Tibial artery (tissue), 4 donors: Measurements from ENCODE around the gene VPS26C.
A peak's percentile ranks its signal among the peaks of the same experiment; 100 is the strongest.
"Not testable (repeated sequence)": the region's sequence is repeated elsewhere in the genome, so short reads cannot be mapped to it uniquely, and the experiment has no call there.

Experiments used
- DNase-seq, 2 donors: peaks; one replicate each; pipeline ENCODE4 v3.0.0-alpha.2; 2019
- H3K27ac ChIP-seq, 2 donors: fragments of 200-600 bp; sonication (generic) in 1 of 2; 1 replicate in 1 of 2; 2 replicates in 1 of 2; pipeline ENCODE4 v1.5.1; 2018 to 2019; ENCODE audit warnings: mild to moderate bottlenecking in 1 of 2
- H3K27me3 ChIP-seq, 2 donors: fragments of 200-600 bp; sonication (generic) in 1 of 2; one replicate each; pipeline versions ENCODE4 v1.5.1 to v1.6.0; 2016 to 2019
- H3K36me3 ChIP-seq, 3 donors: fragments of 200-600 bp; sonication (generic) in 2 of 3; one replicate each; pipeline ENCODE4 v1.5.1; 2016 to 2019; ENCODE audit warnings: mild to moderate bottlenecking in 2 of 3
- H3K4me1 ChIP-seq, 4 donors: fragments of 200-600 bp; sonication (generic) in 2 of 4; 1 replicate in 3 of 4; 2 replicates in 1 of 4; pipeline ENCODE4 v1.5.1; 2016 to 2019
- H3K4me3 ChIP-seq, 2 donors: fragments of 200-600 bp; sonication (generic) in 1 of 2; 1 replicate in 1 of 2; 2 replicates in 1 of 2; pipeline ENCODE4 v1.5.1; 2018 to 2019; ENCODE audit warnings: mild to moderate bottlenecking in 2 of 2
- H3K9me3 ChIP-seq, 3 donors: fragments of 200-600 bp; sonication (generic) in 1 of 3; one replicate each; pipeline ENCODE4 v1.5.1; 2016 to 2019
- CTCF ChIP-seq, 2 experiments: fragments of 200-600 bp in 1 of 2; fragments of 450-650 bp in 1 of 2; IDR thresholded peaks; one replicate each; pipeline ENCODE4 v1.5.1; 2017 to 2019; ENCODE audit warnings: antibody characterized with exemption in 2 of 2, mild to moderate bottlenecking in 1 of 2, moderate library complexity in 1 of 2
- intact Hi-C: fragments of 100-400 bp; cut with DNase I; formaldehyde crosslinking; loops from one replicate; pipeline ENCODE4 v1.15.0; 2023; ENCODE audit warnings: low total_unique reads

The VPS26C gene

DNA sequence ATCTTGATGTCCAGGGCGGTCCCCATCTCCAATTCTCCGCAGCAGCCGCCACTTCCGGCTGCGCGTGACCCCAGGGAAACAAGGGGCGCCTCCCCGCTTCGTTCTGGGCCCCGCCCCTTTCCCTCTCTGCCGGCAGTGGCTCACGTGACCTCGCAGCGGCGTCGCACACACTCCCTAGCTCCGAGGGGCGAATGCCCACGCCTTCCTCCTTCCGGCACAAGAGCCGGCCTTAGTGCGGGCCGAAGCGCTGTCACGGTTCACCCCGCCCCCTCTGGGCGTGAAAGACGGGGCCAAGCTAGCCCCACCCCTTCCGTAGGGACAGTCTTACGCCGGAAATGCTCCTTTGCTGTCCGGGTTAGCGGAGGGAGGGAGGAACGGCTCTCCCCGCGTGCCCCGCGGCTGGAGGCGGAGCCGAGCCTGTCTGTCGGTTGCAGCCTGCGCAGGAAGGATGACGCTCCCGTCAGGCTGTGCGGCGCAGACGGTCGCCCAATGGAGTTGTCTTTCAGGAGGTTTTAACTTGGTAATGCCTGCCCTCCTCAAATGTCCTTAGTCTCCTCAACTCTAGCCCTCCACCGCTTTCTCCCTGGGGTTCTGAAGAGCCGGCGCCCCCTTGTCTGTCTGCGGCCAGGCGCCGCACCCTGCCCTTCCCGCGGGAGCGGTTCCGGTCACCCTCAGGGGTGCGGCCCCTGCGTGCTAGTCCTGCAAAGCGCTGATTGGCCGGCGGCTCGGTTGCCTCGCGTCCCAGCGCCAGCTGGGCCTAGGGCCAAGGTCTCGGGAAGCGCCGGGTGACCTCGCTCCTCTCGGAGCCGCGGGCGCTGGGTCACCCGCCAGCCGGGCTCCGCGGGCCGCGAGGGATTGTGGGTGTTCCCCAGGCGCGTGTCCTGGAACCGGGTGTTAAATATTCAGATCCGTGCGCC lies at the start of gene VPS26C:
Gene VPS26C (minus strand): TSS at position 66 of the 917 bp plus-strand sequence. CDS start 40 bp downstream, at position 26.
- Histone ChIP-seq H3K4me3 (peak within 1 kb of the TSS; percentile 83 to 99), H3K4me1 (peaks cover 0 to 30% (median 17%) of the 10 kb centered on the region in 4 donors), H3K36me3 (no peaks in the 10 kb centered on the region), H3K27ac (peak within 1 kb of the TSS; percentile 95 to 98), H3K27me3 (no peaks in the 10 kb centered on the region), H3K9me3 (no peaks in the 10 kb centered on the region)
- intact Hi-C loops = loop anchor here (2.0 to 10.0 kb wide), 3 partner anchors 67 to 195 kb away; partner anchors contain the start of genes DYRK1A, PIGP and TTC3
- peak in 1 of 2 experiments; percentile 3 for TF ChIP-seq CTCF (IDR thresholded peaks at IDR 0.05)
- DNase-seq = peak; percentile 98 to 100

- DNase-seq, H3K36me3 ChIP-seq, H3K4me1 ChIP-seq, H3K27me3 ChIP-seq, H3K27ac ChIP-seq, intact Hi-C loops, H3K4me3 ChIP-seq: not testable (repeated sequence)
- peaks cover 0 to 17% (median 17%) of the 10 kb centered on the region in 3 donors for H3K9me3 ChIP-seq
Measured at GRCh38 chr21:37316072-37316471, 48.9 kb upstream of the VPS26C start.

- H3K4me3 ChIP-seq = no peak overlapping the region
- DNase-seq = no peak
- H3K4me1 ChIP-seq = no peaks in the 10 kb centered on the region
- H3K36me3 ChIP-seq = no peaks in the 10 kb centered on the region
- H3K27ac ChIP-seq = no peak overlapping the region
- no peaks in the 10 kb centered on the region for H3K9me3 ChIP-seq
- intact Hi-C loops = no loop called here
- no peaks in the 10 kb centered on the region for H3K27me3 ChIP-seq
- TF ChIP-seq CTCF (IDR thresholded peaks at IDR 0.05) = no peak
Measured at GRCh38 chr21:37300114-37300751, 33.1 kb upstream of the VPS26C start.

- intact Hi-C loops = no loop called here
- peaks cover 0 to 6% (median 0%) of the 10 kb centered on the region in 4 donors for H3K4me1 ChIP-seq
- H3K4me3 ChIP-seq = no peak overlapping the region
- no peaks in the 10 kb centered on the region for H3K9me3 ChIP-seq
- no peak for TF ChIP-seq CTCF (IDR thresholded peaks at IDR 0.05)
- no peaks in the 10 kb centered on the region for H3K27me3 ChIP-seq
- H3K36me3 ChIP-seq = no peaks in the 10 kb centered on the region
- no peak for DNase-seq
- H3K27ac ChIP-seq = no peak overlapping the region
Measured at GRCh38 chr21:37297364-37297763, 30.2 kb upstream of the VPS26C start.

GRCh38 chr21:37294679-37295078 lies 27.5 kb upstream of the VPS26C start:
- H3K4me3 ChIP-seq = no peak overlapping the region
- H3K36me3 ChIP-seq = no peaks in the 10 kb centered on the region
- H3K4me1 ChIP-seq = peaks cover 0 to 6% (median 0%) of the 10 kb centered on the region in 4 donors
- DNase-seq = no peak
- H3K27me3 ChIP-seq = no peaks in the 10 kb centered on the region
- no peak for TF ChIP-seq CTCF (IDR thresholded peaks at IDR 0.05)
- intact Hi-C loops = no loop called here
- no peaks in the 10 kb centered on the region for H3K9me3 ChIP-seq
- no peak overlapping the region for H3K27ac ChIP-seq

DNA sequence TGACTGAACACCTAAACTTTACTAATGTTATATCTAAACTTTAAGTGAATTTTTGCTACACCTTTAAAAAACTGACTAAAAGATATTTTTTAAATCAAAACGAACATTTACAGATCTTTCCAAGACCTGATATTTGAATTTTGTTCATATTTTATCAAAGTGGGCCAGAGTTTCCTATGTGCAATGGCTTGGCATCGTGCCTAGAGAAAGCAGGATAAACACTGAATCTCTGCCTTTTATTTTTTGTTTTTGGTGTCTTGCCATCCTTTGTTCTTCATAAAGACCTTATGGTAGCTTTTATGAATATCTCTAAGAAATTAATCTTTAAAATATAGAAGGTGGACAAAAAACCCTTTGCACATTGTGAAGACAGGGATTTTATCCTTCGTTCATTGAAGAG lies 25.8 kb upstream of the VPS26C start:
- Histone ChIP-seq H3K4me3 (no peak overlapping the region), H3K27me3 (no peaks in the 10 kb centered on the region), H3K27ac (no peak overlapping the region), H3K36me3 (no peaks in the 10 kb centered on the region), H3K9me3 (no peaks in the 10 kb centered on the region), H3K4me1 (peaks cover 0 to 6% (median 0%) of the 10 kb centered on the region in 4 donors)
- no peak for DNase-seq
- TF ChIP-seq CTCF (IDR thresholded peaks at IDR 0.05) = no peak
- intact Hi-C loops = no loop called here
